T47D (cell line): ENCODE measurements around the gene KLK13.

Source experiments
- DNase-seq, 2 experiments: peaks; one replicate each; pipeline versions ENCODE4 v3.0.0 to v3.0.0-alpha.2; 2011 to 2012; ENCODE audit warnings: low read depth in 1 of 2, low spot score in 1 of 2
- JUND ChIP-seq: IDR thresholded peaks from 2 replicates; pipeline ENCODE4 v1.6.1; 2012; ENCODE audit warnings: low read depth
- in situ Hi-C: cut with HindIII; loops from 2 replicates; pipeline ENCODE4 v1.10.0; 2016; ENCODE audit warnings: low sequenced_read_pairs, low pct_unique_long_range_greater_than_20kb

KLK13 gene

GRCh38 chr19:51098365-51099046 is 33.6 kb upstream of the KLK13 start:
- no peak for TF ChIP-seq JUND
- in situ Hi-C loops = no loop called here
- no peak for DNase-seq

GRCh38 chr19:51097796-51098195 is 32.9 kb upstream of the KLK13 start:
- TF ChIP-seq JUND = no peak
- in situ Hi-C loops = no loop called here
- no peak for DNase-seq

GRCh38 chr19:51097166-51097738 is 32.4 kb upstream of the KLK13 start:
- in situ Hi-C loops = no loop called here
- DNase-seq = peak; percentile 73 to 94
- TF ChIP-seq JUND = no peak

GRCh38 chr19:51096473-51097165 is 31.7 kb upstream of the KLK13 start:
- peak; percentile 61 to 70 for DNase-seq
- no peak for TF ChIP-seq JUND
- in situ Hi-C loops = no loop called here

GRCh38 chr19:51094696-51095279 is 29.9 kb upstream of the KLK13 start:
- DNase-seq = peak in 1 of 2 experiments; percentile 56
- TF ChIP-seq JUND = no peak
- in situ Hi-C loops = no loop called here

GRCh38 chr19:51093510-51094345 is 28.8 kb upstream of the KLK13 start:
- in situ Hi-C loops = no loop called here

GRCh38 chr19:51093101-51093500 is 28.2 kb upstream of the KLK13 start:
- in situ Hi-C loops = no loop called here
- peak; percentile 21; the same call in 1 of the 2 replicates for TF ChIP-seq JUND
- DNase-seq = peak in 1 of 2 experiments; percentile 94

More at GRCh38 chr19:51093510-51094345, 28.8 kb upstream of the KLK13 start:
- TF ChIP-seq JUND = no peak
- DNase-seq = no peak

DNA sequence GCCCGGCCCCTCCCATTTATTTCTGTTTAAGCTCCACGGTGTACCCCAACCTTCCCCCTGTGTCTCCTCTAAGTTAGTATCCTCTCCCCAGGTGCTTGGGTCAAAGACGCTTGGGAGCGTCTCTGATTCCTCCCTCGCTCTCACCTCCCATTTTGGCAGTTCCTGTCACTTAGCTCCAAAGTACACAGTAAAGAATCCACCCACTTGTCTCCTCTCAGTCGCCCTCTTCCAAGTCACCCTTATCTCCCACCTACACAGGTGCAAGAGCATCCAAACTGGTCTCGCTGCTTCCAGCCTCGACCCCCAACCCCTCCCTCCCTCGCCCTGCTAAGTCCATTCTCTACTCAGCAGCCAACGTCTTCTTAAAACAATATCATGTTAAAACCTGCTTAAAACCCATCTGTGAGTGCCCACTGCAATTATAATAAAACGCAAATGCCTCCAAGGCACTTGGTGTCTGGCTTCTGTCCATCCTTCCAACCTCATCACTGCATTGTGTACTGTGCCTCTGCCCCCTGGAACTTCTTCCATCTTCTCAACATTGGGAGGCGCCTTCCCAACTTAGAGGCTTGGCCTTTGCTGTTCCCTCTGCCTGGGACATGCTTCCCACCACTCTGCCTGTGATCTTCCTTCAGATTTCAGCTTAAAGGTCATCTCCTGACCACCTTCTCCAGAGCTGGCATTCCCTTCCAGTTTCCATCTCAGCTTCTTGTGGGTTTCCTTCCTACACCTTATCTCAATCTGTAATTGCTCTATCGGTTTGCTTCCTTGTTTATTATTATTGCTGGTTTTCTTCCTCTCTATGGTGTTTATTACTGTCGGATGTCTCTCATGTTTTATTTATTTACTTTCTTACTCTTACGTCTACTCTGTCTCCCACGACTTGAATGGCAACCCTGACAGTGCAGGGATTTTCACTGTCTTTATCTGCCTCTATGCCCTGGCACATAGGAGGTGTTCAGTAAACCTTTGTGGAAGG is 27.3 kb upstream of the KLK13 start:
- DNase-seq = peak in 1 of 2 experiments; percentile 75
- in situ Hi-C loops = no loop called here
- TF ChIP-seq JUND = no peak

GRCh38 chr19:51091126-51091525 is 26.2 kb upstream of the KLK13 start:
- no peak for DNase-seq
- TF ChIP-seq JUND = no peak
- in situ Hi-C loops = no loop called here

GRCh38 chr19:51090471-51090870 is 25.6 kb upstream of the KLK13 start:
- in situ Hi-C loops = no loop called here
- peak in 1 of 2 experiments; percentile 36 for DNase-seq
- TF ChIP-seq JUND = no peak

GRCh38 chr19:51089786-51090185 is 24.9 kb upstream of the KLK13 start:
- TF ChIP-seq JUND = no peak
- in situ Hi-C loops = no loop called here

More at GRCh38 chr19:51089786-51090185, 24.9 kb upstream of the KLK13 start:
- DNase-seq = no peak
